Activated CD4-positive, CD25-positive, alpha-beta regulatory T cell treated with anti-CD3 and anti-CD28 coated beads, Interleukin-2, amount 50 U/mL, for 72 hours (primary cell): ENCODE results near the gene CSKMT.
"Not testable (repeated sequence)": the region's sequence is repeated elsewhere in the genome, so short reads cannot be mapped to it uniquely, and the experiment has no call there.

Experiments
- DNase-seq: peaks from one replicate; pipeline ENCODE4 v3.0.0; 2021

The CSKMT gene

GRCh38 chr11:62656796-62657429 lies 8.2 kb upstream of the CSKMT start:
- DNase-seq: no peak

- no peak for DNase-seq
These were observed 572 bp upstream of the CSKMT start for GRCh38 chr11:62664405-62665074.

- peak; percentile 57 for DNase-seq
These were observed 617 bp downstream of the CSKMT start for GRCh38 chr11:62665599-62666258.

- DNase-seq: no peak
These were observed 1.3 kb downstream of the CSKMT start for GRCh38 chr11:62666259-62666926.

DNA sequence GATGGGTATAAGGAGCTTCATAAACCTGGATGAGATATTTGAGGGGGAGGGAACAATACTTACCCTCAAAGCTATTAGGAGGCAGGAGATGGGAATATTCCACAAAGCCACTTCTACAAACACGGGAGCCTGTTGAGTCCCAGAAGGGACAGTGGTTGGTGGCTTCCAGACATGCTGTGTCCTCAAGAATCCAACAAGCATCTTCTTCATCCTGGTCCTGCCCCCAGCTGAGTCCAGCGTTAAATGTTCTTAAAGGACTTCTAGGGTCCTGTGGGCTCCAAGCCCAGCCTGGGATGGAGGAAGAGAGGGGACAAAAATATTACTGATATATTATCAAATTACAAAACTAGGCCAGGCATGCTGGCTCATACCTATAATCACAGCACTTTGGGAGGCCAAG lies 2.3 kb downstream of the CSKMT start:
- DNase-seq: no peak

GRCh38 chr11:62669420-62670161 lies 4.5 kb downstream of the CSKMT start:
- DNase-seq: no peak

DNA sequence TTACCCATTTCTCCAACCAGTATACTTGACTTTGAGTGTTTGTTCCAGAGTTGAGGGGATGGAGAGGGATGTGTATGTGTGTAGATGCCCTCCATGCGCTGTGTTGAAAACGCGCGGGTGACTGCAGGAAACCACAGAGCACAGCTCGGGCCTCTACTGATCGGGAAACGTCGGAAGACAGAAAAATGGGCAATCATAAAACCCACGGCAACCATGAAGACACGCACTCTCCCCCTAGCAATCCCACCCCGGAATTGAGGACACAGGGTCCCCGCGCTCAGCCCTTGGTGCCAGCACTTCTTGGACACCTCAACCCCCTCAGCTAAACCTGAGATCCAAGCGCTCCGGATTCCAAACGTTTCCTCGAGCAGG lies 6.1 kb downstream of the CSKMT start:
- DNase-seq: no peak

GRCh38 chr11:62671608-62672389 lies 6.7 kb downstream of the CSKMT start, which contains the start of the genes LBHD1 and UQCC3:
Gene LBHD1, minus strand, starts transcription at chr11:62672267. Its CDS starts 2,236 bp downstream, at chr11:62670031.
Gene UQCC3, plus strand, starts transcription at chr11:62671673. Its CDS starts 73 bp downstream, at chr11:62671746.
- peak; percentile 66 for DNase-seq

GRCh38 chr11:62673196-62673525 lies 8.0 kb downstream of the CSKMT start:
- DNase-seq: no peak

- DNase-seq: not testable (repeated sequence)
These were observed 10.3 kb downstream of the CSKMT start for GRCh38 chr11:62675415-62675814.

DNA sequence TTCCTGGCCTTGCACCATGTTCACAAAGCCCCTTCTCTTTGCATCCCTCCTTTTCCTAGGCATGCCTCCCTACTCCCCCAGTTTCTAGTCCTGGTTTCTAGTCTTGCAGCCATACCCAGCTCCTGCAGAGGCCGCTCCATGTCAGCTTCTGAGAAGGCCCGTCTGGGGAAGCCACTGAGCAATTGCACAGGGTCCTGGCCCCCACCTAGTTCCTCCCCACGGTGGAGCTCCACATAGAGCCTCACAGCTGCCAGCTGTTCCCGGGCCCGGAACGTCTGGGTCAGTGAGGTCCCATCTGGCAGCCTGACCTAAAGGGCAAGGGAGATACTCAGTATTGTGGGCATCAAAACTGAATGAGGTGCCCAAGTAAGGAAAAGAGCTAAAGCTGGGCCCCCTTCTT lies 11.6 kb downstream of the CSKMT start:
- DNase-seq: no peak

- no peak for DNase-seq
These were observed 12.0 kb downstream of the CSKMT start for GRCh38 chr11:62677156-62677555.

DNA sequence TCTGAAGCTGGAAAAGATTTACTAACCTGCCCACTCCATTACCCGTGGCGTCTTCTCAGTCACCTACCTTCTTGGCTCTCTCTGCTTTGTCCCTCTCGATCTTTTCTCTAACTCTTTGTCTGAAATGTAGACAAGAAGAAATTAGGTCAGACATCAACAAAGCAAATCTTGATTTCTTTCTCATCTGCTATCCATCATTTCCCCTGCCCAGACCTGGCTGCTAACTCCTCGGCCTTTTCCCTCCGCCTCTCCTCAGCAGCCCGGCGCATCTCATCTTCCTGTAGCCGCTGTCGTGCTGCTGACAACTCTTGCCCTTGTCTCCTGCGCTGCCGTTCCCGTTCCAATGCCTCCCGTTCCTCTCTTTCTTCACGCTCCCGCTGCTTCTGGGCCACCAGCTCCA lies 12.6 kb downstream of the CSKMT start:
- no peak for DNase-seq

- no peak for DNase-seq
These were observed 13.3 kb downstream of the CSKMT start for GRCh38 chr11:62678433-62678769.

DNA sequence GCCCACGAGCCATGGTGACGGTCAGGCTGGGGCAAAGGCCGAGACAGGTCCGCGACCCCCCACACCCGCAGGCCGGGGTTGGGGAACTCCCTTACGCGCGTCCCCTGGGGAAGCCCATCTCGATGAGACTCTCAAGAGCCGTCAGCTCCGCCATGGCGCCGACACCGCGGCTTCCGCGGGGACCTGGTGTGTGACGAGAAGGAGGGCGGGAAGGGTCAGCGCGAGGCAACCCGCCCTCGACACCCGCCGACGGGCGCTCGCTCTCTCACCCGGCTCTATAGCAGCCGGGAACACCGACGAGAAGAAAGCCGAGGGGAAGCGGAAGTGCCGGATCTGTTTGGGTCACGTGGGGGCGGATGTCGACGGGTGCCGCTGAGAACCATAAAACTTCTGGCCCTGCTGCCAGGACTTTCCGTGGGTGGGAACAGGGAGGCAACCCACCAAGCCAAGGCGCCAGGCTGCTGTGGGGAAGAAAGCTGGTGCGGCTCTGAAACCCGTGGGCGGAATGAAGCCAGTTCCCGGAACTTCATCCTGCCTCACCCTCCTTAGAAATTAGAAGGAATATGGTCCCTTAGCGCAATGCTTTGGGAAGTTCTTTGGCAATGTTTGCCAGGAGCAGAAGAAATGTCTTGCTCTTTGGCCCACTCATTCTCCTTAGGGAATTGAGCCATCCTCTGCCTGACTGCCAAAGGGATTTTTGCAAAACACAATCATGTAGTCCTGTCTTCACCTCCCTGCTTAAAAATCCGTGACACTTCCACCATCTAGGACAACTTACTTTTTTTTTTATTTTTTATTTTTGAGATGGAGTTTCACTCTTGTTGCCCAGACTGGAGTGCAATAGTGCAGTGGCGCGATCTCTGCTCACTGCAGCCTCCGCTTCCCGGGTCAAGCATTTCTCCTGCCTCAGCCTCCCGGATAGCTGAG lies 13.9 kb downstream of the CSKMT start, which contains the start of gene UBXN1:
UBXN1 (minus strand) TSS at position 304 of the 927 bp plus-strand sequence; CDS start at position 154, 150 bp downstream.
- peak; percentile 81 for DNase-seq

DNA sequence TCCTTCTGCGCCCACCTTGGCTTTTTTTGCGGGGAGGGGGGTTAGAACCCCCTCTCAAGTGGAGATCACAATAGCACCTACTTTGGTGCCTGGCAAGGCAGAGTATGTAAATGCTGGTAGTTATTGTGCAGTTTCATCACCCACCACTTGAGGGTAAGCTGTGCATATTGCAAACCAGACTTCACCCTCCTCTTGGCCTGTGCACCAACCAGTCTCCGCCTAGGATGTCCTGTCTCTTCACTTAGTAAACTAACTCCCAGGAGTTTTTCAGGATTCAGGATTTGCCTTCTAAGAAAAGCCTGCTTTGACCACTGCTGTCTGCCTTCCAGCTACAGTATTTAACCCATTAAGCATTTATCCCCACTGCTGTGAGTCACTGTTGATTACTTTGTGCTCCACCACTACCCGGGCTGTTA lies 15.7 kb downstream of the CSKMT start:
- no peak for DNase-seq

DNA sequence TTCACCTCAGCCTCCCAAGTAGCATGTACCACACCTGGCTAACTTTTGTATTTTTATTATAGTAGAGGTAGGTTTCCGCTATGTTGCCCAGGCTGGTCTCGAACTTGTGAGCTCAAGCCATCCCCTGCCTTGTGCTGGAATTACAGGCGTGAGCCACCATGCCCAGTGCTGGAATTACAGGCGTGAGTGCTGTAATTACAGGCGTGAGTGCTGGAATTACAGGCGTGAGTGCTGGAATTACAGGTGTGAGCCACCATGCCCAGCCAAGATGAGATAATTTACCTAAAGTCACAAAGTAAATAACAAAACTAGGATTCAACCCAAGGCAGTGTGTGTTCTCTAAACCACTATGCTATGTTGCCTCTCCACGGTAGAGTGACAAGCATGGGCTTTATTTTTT lies 17.4 kb downstream of the CSKMT start:
- DNase-seq: no peak

DNA sequence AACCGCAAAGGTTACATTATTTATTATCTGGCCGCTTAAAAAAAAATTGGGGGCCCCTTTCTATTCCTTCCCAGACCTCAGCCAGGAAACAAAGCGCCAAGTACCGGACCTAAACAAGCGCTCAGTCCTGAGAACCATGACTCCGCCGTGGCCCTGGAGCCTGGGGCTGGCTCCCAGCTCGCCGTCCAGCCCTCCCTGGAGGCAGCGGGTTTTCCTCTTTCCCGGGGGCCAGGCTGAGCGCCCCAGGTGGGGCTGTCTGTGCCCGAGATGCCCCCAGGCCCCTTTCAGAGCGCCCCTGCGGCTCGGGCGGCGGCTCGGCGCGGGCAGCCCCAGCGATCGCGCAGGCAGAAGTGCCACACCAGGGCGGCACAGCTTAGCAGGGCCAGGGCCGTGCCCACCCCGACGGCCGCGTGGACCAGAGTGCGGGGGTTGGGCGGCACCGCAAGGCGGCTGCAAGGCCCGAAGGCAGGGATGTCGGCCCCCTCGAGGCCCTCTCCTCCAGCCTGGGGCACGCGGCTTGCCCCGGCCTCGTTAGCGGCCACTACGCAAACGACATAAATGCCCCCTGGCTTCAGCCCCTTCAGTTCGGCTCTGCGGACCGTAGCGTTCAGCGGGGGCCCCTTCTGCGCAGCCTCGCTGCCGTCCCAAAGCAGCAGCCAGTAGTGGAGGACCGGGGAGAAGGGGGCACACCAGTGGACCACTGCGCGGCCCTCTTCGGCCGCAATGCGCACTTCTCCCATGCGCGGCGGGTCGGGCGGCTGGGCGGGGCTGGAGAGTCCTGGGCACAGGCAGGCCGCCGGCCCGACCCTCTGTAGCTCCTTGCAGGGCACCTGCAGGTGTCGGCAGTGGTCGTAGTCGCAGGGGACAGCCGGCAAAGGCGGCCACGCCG lies 22.6 kb downstream of the CSKMT start:
- DNase-seq: no peak

DNA sequence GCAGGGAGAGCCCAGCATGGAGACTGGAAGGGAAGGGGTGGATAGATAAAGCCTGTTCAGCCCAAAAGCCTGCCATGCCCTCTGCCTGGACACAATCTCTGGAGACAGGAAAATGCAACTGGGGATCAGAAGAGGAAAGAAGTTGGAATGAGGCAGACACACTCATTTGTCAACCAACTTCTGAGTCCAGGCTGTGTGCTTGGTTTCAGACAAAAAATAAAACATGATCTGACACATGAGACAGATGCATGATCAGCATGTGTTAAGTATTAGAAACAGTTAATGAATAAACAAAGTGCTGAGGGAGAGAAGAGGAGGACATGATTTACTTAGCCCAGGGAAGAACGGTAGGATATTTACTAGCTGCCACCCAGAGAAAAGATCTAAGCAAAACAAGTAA lies 23.4 kb downstream of the CSKMT start:
- no peak for DNase-seq
